HepG2 (cell line): Measurements from ENCODE around the gene SLC23A2.

ENCODE experiments used
- CBX2 ChIP-seq, 2 experiments: fragments of 200-600 bp in 1 of 2; sonication (generic); formaldehyde crosslinking in 1 of 2; IDR thresholded peaks; 2 replicates each; pipeline versions ENCODE4 v1.7.0 to v1.8.1; 2018 to 2022; ENCODE audit warnings: low read depth in 2 of 2, low read length in 1 of 2, mild to moderate bottlenecking in 1 of 2, missing genetic modification reagents in 1 of 2
- CEBPB ChIP-seq: IDR thresholded peaks from 2 replicates; pipeline ENCODE4 v1.6.1; 2011; ENCODE audit warnings: low read depth, low read length, improper control_type of control experiment, borderline replicate concordance
- EZH2 ChIP-seq: conservative IDR thresholded peaks from 2 replicates; pipeline ENCODE4 v1.6.1; 2012; ENCODE audit warnings: mild to moderate bottlenecking, low read depth, low read length, moderate library complexity
- KLF16 ChIP-seq, 2 experiments: sonication (generic) in 1 of 2; formaldehyde crosslinking in 1 of 2; IDR thresholded peaks; 2 replicates each; pipeline versions ENCODE4 v1.6.1 to v1.8.0; 2016 to 2023; ENCODE audit warnings: missing genetic modification reagents in 2 of 2, missing compliant biosample characterization in 1 of 2
- MYC ChIP-seq: sonication (generic); formaldehyde crosslinking; IDR thresholded peaks from 2 replicates; pipeline ENCODE4 v1.9.0; 2021; ENCODE audit warnings: missing genetic modification reagents, borderline replicate concordance
- RORA ChIP-seq: sonication (generic); formaldehyde crosslinking; IDR thresholded peaks from 2 replicates; pipeline ENCODE4 v1.5.0; 2020; ENCODE audit warnings: mild to moderate bottlenecking, missing genetic modification reagents, moderate library complexity
- SMARCC2 ChIP-seq: fragments of 450-650 bp; IDR thresholded peaks from 2 replicates; pipeline ENCODE4 v1.6.1; 2017; ENCODE audit warnings: antibody characterized with exemption, mild to moderate bottlenecking
- ZC3H13 ChIP-seq: sonication (generic); formaldehyde crosslinking; IDR thresholded peaks from 2 replicates; pipeline ENCODE4 v1.8.1; 2023; ENCODE audit warnings: mild to moderate bottlenecking, missing genetic modification reagents, moderate library complexity
- ZNF44 ChIP-seq: sonication (generic); formaldehyde crosslinking; IDR thresholded peaks from 2 replicates; pipeline ENCODE4 v1.5.1; 2020; ENCODE audit warnings: mild to moderate bottlenecking, missing genetic modification reagents
- ZSCAN20 ChIP-seq: sonication (generic); formaldehyde crosslinking; IDR thresholded peaks from 2 replicates; pipeline ENCODE4 v1.4.0; 2020; ENCODE audit warnings: missing genetic modification reagents, mild to moderate bottlenecking, borderline replicate concordance
- TF ChIP-seq, protein P1 (sequence below): sonication (generic); formaldehyde crosslinking; conservative IDR thresholded peaks from 2 replicates; pipeline ENCODE4 v1.4.0; 2020; ENCODE audit warnings: missing genetic modification reagents
- TF ChIP-seq, protein P2 (sequence below): sonication (generic); formaldehyde crosslinking; IDR thresholded peaks from 2 replicates; pipeline ENCODE4 v1.9.0; 2022; ENCODE audit warnings: missing genetic modification reagents, mild to moderate bottlenecking, borderline replicate concordance

DNA sequence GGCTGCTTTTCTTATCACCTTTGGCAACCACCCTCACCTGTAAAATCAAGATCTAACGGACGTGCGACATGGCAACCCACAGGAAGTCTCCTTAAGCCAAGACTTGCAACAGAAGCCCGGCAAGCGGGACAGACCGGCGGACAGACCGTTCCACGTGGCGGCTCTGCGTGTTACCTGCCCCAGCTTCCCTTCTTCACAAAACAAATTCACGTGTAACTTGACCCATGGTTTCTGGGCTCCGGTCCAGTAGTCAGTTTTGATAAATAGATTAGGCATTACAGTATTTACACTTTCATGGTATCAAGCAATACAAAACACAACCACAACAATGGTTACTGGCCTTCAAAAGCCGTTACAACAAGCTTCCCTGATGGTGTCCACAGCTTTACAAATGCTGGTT is 145.8 kb downstream of the SLC23A2 start:
- TF ChIP-seq ZNF44 (CRISPR knock-in tag) (no peak), SMARCC2 (no peak), KLF16 (CRISPR knock-in tag; IDR thresholded peaks at IDR 0.05) (no peak), ZSCAN20 (CRISPR knock-in tag) (no peak), MYC (CRISPR knock-in tag) (no peak), ZC3H13 (CRISPR knock-in tag) (no peak), EZH2 (no peak), RORA (CRISPR knock-in tag) (no peak), CEBPB (no peak), CBX2 (IDR thresholded peaks at IDR 0.05; ENCODE audit: low read depth, low read length) (no peak), CBX2 (CRISPR knock-in tag; IDR thresholded peaks at IDR 0.05; ENCODE audit: low read depth) (no peak)
- TF ChIP-seq, protein P1, sequence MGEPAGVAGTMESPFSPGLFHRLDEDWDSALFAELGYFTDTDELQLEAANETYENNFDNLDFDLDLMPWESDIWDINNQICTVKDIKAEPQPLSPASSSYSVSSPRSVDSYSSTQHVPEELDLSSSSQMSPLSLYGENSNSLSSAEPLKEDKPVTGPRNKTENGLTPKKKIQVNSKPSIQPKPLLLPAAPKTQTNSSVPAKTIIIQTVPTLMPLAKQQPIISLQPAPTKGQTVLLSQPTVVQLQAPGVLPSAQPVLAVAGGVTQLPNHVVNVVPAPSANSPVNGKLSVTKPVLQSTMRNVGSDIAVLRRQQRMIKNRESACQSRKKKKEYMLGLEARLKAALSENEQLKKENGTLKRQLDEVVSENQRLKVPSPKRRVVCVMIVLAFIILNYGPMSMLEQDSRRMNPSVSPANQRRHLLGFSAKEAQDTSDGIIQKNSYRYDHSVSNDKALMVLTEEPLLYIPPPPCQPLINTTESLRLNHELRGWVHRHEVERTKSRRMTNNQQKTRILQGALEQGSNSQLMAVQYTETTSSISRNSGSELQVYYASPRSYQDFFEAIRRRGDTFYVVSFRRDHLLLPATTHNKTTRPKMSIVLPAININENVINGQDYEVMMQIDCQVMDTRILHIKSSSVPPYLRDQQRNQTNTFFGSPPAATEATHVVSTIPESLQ (CRISPR knock-in tag): no peak
- TF ChIP-seq, protein P2, sequence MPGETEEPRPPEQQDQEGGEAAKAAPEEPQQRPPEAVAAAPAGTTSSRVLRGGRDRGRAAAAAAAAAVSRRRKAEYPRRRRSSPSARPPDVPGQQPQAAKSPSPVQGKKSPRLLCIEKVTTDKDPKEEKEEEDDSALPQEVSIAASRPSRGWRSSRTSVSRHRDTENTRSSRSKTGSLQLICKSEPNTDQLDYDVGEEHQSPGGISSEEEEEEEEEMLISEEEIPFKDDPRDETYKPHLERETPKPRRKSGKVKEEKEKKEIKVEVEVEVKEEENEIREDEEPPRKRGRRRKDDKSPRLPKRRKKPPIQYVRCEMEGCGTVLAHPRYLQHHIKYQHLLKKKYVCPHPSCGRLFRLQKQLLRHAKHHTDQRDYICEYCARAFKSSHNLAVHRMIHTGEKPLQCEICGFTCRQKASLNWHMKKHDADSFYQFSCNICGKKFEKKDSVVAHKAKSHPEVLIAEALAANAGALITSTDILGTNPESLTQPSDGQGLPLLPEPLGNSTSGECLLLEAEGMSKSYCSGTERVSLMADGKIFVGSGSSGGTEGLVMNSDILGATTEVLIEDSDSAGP: no peak
